ENCODE results near the gene B3GNT4.

Gene B3GNT4

DNA sequence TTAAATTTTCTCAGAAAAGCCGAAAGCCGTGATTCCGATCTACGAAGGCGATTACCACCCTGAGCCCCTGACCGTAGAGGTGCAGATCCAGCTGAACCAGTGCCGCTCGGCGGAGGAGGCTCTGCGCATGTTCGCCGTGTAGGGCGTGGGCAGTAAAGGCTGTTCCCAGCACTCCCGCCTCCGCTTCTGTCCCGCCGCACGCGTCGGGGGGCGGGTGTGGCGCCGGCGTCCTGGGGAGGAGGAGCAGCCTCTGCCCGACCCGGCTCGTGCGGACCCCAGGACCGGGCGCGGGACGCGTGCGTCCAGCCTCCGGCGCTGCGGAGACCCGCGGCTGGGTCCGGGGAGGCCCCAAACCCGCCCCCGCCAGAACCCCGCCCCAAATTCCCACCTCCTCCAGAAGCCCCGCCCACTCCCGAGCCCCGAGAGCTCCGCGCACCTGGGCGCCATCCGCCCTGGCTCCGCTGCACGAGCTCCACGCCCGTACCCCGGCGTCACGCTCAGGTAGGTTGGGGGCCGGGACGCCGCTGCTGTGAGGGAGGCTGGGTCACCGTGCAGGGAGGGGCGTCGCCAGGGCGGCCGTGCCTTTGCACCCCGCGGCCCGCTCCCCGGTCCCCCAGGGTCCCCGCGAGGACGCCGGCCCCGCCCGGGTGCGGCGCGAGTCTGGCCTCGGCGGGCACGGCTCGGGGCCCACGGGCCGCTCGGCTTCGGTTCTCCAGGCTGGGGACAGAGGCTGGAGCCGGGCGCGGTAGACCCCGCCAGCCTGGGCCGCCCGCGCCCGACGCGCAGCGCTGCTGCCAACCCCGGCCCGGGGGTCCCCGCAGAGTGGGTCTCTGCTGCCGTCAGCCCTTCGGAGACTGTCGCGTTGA, at the start of gene B3GNT4:
Gene B3GNT4 (plus strand): TSS at position 409 of the 866 bp plus-strand sequence. CDS start 910 bp downstream, outside the sequence.
- Histone ChIP-seq H3K36me3 (ENCODE audit: insufficient read depth, low read length) (peaks cover 23% of the 10 kb centered on the region), H3K9me3 (ENCODE audit: low read length) (peaks cover 3% of the 10 kb centered on the region), H3K4me3 (ENCODE audit: low read length) (peak within 1 kb of the TSS; percentile 44), H3K4me1 (ENCODE audit: insufficient read depth, low read length) (peaks cover 3% of the 10 kb centered on the region), H2AFZ (ENCODE audit: low read depth, low read length) (peak within 1 kb of the TSS; percentile 23), H3K27me3 (ENCODE audit: insufficient read depth, low read length) (peaks cover 48% of the 10 kb centered on the region)

DNA sequence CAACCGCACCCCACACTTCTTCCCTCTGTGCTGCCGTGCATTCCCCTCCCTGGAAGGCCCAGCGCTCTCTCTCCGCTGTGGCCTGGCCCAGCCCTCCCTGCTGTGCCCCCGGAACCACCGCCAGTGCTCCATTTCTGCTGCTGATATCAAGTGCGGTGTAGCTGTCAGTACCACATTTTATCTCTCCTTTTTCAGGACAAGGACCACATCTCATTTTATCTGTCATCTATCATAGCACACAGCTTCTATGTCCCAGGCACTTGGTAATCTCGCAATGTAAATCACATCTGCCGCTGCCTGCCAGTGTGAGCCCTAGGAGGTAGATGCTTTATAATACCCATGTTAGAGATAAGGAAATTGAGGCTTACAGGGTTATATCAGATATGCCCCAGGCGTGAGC, 47.8 kb upstream of the B3GNT4 start:
- Histone ChIP-seq H3K36me3 (ENCODE audit: insufficient read depth, low read length) (no peaks in the 10 kb centered on the region), H3K27me3 (ENCODE audit: insufficient read depth, low read length) (no peaks in the 10 kb centered on the region), H3K4me3 (ENCODE audit: low read length) (no peak overlapping the region), H2AFZ (ENCODE audit: low read depth, low read length) (no peak overlapping the region), H3K9me3 (ENCODE audit: low read length) (no peaks in the 10 kb centered on the region), H3K4me1 (ENCODE audit: insufficient read depth, low read length) (no peaks in the 10 kb centered on the region)

DNA sequence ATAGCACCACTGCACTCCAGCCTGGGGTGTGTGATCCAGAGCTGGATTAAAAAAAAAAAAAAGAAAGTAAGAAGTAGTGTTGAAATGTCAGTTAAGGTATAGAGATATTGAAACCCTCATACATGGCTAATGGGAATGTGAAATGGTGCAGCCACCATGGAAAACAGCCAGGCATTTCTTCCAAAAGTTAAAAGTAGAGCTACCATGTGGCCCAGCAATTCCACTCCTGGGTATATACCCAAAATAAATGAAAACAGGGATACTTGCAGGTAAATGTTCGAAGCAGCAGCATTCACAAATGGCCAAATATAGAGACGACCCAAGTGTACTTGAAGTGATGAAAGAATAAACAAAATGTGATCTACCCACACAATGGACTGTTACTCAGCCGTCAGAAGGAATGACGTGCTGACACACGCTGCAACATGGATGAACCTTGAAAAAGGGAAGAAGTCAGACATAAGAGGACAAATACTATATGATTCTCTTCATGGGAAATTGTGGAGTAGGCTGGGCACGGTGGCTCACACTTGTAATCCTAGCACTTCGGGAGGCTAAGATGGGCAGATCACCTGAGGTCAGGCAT, 44.7 kb upstream of the B3GNT4 start:
- no peak overlapping the region for H2AFZ ChIP-seq (ENCODE audit: low read depth, low read length)
- no peaks in the 10 kb centered on the region for H3K36me3 ChIP-seq (ENCODE audit: insufficient read depth, low read length)
- no peaks in the 10 kb centered on the region for H3K27me3 ChIP-seq (ENCODE audit: insufficient read depth, low read length)
- no peaks in the 10 kb centered on the region for H3K4me1 ChIP-seq (ENCODE audit: insufficient read depth, low read length)
- H3K4me3 ChIP-seq (ENCODE audit: low read length): no peak overlapping the region
- H3K9me3 ChIP-seq (ENCODE audit: low read length): no peaks in the 10 kb centered on the region

DNA sequence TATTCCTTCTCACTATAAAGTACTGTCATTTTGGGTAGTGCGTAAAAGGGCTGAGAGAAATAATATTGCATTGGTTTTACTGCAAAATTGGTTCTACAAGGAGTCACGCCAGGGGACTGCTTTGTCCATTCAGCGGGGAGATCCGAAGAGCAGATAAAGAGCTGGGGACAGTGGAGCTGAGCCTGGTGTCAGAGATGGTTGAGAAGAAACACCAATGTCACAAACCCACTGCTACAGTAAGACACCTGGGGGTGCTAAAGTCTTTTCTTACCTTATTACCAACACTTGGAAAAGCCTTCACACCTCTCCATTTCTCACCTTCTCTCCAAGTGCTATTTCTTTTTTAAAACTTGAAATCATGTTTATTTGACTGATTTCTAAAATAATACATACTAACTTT, 43.6 kb upstream of the B3GNT4 start:
- H3K9me3 ChIP-seq (ENCODE audit: low read length): no peaks in the 10 kb centered on the region

DNA sequence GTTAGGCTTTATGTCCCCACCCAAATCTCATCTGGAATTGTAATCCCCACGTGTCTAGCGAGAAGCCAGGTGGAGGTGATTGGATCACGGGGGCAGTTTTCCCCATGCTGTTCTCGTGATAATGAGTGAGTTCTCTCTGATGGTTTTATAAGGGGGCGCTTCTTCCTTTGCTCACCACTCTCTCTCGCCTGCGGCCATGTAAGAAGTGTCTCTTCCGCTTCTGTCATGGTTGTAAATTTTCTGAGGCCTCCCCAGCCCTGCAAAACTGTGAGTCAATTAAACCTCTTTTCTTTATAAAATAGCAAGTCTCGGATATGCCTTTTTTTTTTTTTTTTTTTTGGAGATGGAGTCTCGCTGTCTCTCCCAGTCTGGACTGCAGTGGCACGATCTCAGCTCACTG, 42.7 kb upstream of the B3GNT4 start:
- no peaks in the 10 kb centered on the region for H3K4me1 ChIP-seq (ENCODE audit: insufficient read depth, low read length)
- no peak overlapping the region for H3K4me3 ChIP-seq (ENCODE audit: low read length)
- no peaks in the 10 kb centered on the region for H3K27me3 ChIP-seq (ENCODE audit: insufficient read depth, low read length)
- no peaks in the 10 kb centered on the region for H3K9me3 ChIP-seq (ENCODE audit: low read length)
- H3K36me3 ChIP-seq (ENCODE audit: insufficient read depth, low read length): no peaks in the 10 kb centered on the region
- no peak overlapping the region for H2AFZ ChIP-seq (ENCODE audit: low read depth, low read length)

More for the DNA sequence above, 43.6 kb upstream of the B3GNT4 start:
- H3K27me3 ChIP-seq (ENCODE audit: insufficient read depth, low read length): no peaks in the 10 kb centered on the region
- H2AFZ ChIP-seq (ENCODE audit: low read depth, low read length): no peak overlapping the region
- H3K36me3 ChIP-seq (ENCODE audit: insufficient read depth, low read length): no peaks in the 10 kb centered on the region
- H3K4me3 ChIP-seq (ENCODE audit: low read length): no peak overlapping the region
- no peaks in the 10 kb centered on the region for H3K4me1 ChIP-seq (ENCODE audit: insufficient read depth, low read length)

DNA sequence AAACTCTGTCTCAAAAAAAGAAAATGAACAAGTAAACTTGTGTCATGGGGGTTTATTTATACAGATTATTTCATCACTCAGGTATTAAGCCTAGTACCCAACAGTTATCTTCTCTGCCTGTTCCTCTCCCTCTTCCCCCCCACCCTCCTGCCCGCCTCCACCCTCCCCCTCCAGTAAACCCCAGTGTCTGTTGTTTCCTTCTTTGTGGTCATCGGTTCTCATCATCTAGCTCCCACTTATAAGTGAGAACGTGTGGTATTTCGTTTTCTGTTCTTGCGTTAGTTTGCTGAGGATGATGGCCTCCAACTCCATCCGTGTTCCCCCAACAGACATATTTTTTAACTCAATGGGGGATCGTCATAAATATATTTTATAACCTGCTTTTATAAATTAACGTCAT, 41.8 kb upstream of the B3GNT4 start:
- Histone ChIP-seq H3K27me3 (ENCODE audit: insufficient read depth, low read length) (no peaks in the 10 kb centered on the region), H3K9me3 (ENCODE audit: low read length) (no peaks in the 10 kb centered on the region), H3K36me3 (ENCODE audit: insufficient read depth, low read length) (no peaks in the 10 kb centered on the region), H3K4me1 (ENCODE audit: insufficient read depth, low read length) (peaks cover under 1% of the 10 kb centered on the region), H2AFZ (ENCODE audit: low read depth, low read length) (no peak overlapping the region), H3K4me3 (ENCODE audit: low read length) (no peak overlapping the region)

DNA sequence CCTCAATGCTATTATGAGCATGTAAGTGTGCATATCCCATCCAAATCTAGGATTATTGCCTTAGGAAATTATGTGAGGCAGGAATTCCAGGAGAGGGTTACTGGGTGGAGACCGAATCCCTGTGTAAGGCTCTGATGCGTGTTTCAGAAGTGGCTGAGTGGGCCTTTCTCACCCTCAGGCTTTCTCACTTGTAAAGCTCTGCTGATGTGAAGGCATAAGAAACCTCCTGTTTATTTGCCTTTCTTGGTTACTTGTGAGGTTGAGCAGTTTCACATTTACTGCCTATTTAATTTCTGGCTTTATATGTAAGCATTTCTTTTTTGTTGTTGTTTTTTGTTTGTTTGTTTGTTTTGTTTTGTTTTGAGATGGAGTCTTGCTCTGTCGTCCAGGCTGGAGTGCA, 40.5 kb upstream of the B3GNT4 start:
- Histone ChIP-seq H2AFZ (ENCODE audit: low read depth, low read length) (no peak overlapping the region), H3K27me3 (ENCODE audit: insufficient read depth, low read length) (no peaks in the 10 kb centered on the region), H3K4me1 (ENCODE audit: insufficient read depth, low read length) (peaks cover 7% of the 10 kb centered on the region), H3K4me3 (ENCODE audit: low read length) (no peak overlapping the region), H3K9me3 (ENCODE audit: low read length) (no peaks in the 10 kb centered on the region), H3K36me3 (ENCODE audit: insufficient read depth, low read length) (no peaks in the 10 kb centered on the region)

DNA sequence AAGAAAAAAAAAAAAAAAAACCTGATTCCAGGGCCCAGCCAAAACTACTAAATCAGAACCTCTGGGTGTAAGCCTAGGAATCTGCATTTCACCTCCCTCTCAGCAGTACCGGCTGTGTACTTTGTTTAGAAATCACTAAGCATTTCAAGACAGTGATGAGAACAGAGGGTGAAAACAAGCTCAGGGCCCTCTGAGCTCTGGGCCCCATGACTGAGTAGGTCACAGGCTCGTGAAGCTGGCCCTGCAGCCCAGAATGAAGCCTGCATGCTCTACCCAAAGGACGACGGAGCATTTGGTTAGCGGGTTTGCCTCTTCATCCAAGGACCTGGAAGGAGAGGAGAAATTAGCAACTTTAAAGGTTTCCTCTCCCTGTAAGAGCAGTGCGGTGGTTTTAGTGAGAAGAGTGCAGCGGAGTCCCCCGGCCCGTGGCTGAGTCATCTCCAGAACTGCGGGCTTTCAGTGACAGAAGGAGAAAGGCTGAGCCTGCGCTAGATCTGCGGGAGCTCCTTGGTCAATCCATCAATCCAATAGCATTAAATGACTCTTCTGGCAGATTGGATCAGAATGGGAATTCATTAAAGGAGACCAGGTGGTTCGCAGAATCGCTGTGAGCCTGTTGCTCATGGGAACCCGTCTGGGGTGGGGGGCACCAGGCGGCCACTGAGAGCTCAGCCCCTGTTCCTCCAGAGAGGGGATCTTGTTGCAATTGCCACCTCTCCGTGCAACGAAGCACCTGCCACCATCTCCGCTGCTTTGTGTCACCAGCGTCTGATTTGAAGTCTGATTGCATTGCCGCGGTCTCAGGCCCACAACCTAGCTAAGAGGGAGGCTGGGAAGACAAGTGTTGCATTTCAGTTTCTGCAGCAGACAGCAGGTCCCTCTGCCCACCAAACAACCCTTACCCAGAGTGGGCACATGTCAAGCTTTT, 36.8 kb upstream of the B3GNT4 start:
- H3K9me3 ChIP-seq (ENCODE audit: low read length): peaks cover 4% of the 10 kb centered on the region
- H2AFZ ChIP-seq (ENCODE audit: low read depth, low read length): no peak overlapping the region
- no peaks in the 10 kb centered on the region for H3K36me3 ChIP-seq (ENCODE audit: insufficient read depth, low read length)
- H3K27me3 ChIP-seq (ENCODE audit: insufficient read depth, low read length): no peaks in the 10 kb centered on the region
- H3K4me3 ChIP-seq (ENCODE audit: low read length): no peak overlapping the region
- H3K4me1 ChIP-seq (ENCODE audit: insufficient read depth, low read length): peaks cover 7% of the 10 kb centered on the region

DNA sequence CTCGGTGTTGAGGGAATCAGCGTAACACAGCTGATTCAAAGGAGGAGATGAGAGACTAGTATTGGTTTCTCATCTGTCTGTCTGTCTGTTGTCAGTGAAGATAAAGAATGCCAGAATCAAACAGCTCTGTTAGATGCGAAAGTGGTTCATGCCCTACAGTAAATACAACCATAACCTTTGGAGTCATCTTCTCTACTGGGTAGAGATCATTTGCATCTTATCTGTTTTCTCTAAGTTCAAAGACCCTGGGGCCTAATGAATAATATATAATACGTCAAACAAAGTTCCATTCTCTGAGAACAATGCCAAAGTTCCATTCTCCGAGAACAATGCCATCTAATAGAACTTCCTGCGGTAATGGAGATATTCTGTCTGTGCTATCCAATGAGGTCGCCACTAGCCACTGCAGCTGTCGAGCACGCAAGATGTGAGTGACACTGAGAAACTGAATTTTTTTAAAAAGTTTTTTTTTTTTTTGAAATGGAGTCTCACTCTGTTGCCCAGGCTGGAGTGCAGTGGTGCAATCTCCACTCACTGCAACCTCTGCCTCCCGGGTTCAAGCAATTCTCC, 36.1 kb upstream of the B3GNT4 start:
- no peak overlapping the region for H3K4me3 ChIP-seq (ENCODE audit: low read length)
- peaks cover 7% of the 10 kb centered on the region for H3K4me1 ChIP-seq (ENCODE audit: insufficient read depth, low read length)
- H3K36me3 ChIP-seq (ENCODE audit: insufficient read depth, low read length): no peaks in the 10 kb centered on the region
- peaks cover 4% of the 10 kb centered on the region for H3K9me3 ChIP-seq (ENCODE audit: low read length)
- H3K27me3 ChIP-seq (ENCODE audit: insufficient read depth, low read length): no peaks in the 10 kb centered on the region
- H2AFZ ChIP-seq (ENCODE audit: low read depth, low read length): no peak overlapping the region

DNA sequence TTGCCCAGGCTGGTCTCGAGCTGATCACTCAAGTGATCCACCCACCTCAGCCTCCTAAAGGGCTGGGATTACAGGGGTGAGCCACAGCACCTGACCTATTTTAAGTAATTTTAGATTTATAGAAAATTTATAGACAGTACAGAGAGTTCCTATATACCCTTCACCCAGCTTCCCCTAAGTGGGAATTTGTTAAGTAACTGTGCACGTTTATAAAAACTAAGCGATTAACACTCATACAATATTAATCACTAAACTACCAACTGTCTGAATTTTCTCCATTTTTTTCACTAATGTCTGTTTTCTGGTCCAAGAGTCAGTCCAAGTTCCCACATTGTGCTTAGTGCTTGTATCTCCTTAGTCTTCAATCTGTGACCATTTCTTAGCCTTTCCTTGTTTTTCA, 35.0 kb upstream of the B3GNT4 start:
- H3K9me3 ChIP-seq (ENCODE audit: low read length): peaks cover 4% of the 10 kb centered on the region
- no peaks in the 10 kb centered on the region for H3K36me3 ChIP-seq (ENCODE audit: insufficient read depth, low read length)
- H2AFZ ChIP-seq (ENCODE audit: low read depth, low read length): no peak overlapping the region
- no peak overlapping the region for H3K4me3 ChIP-seq (ENCODE audit: low read length)
- peaks cover 7% of the 10 kb centered on the region for H3K4me1 ChIP-seq (ENCODE audit: insufficient read depth, low read length)
- H3K27me3 ChIP-seq (ENCODE audit: insufficient read depth, low read length): no peaks in the 10 kb centered on the region

DNA sequence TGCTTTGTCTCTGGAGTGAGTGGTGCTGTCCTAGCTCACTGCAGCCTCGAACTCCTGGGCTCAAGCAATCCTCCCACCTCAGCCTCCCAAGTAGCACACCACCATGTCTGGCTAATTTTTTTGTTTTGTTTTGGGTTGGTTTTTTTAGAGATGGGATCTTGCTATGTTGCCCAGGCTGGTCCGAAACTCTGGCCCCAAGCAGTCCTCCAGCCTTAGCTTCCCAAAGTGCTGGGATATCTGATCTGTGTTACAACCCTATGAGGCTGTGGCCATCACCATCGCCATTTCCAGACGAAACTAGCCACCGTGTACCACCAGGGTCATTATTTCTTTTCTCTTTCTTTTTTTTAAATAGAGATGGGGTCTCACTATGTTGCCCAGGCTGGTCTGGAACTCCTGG, 32.1 kb upstream of the B3GNT4 start:
- H3K9me3 ChIP-seq (ENCODE audit: low read length): peaks cover 4% of the 10 kb centered on the region
- no peak overlapping the region for H2AFZ ChIP-seq (ENCODE audit: low read depth, low read length)
- H3K27me3 ChIP-seq (ENCODE audit: insufficient read depth, low read length): no peaks in the 10 kb centered on the region
- H3K4me1 ChIP-seq (ENCODE audit: insufficient read depth, low read length): peaks cover 7% of the 10 kb centered on the region
- H3K36me3 ChIP-seq (ENCODE audit: insufficient read depth, low read length): no peaks in the 10 kb centered on the region
- H3K4me3 ChIP-seq (ENCODE audit: low read length): no peak overlapping the region

DNA sequence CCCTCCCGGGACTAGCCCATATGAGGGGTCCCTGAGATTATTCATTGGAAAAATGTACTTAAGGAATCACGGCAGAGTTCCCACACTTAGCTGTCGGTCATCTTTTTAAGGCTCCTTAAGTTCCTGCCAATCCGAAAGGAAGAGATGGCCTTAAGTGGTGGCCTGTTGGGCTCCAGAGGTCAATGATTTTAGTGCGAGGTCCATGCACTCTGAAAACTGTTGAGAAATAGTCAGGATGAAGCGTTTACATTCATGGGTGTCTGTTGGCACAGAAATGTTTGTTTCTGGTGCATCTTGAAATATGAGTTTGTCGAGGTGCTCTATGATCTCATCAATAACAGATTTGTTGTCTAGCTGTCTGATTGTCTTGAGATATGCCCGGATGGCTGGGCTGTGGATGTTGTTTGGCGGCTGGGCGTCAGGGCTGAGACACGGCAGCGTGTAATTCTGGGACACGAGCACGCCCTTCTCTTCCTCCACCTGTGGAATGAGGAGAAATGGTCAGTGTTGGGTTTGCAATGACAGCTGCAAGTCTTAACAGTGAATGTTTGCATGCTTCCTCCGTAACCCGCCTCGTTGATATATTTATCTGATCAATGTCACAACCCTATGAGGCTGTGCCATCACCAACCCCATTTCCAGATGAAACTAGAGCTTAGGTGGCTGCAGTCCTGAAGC, 31.1 kb upstream of the B3GNT4 start:
- no peaks in the 10 kb centered on the region for H3K4me1 ChIP-seq (ENCODE audit: insufficient read depth, low read length)
- no peak overlapping the region for H2AFZ ChIP-seq (ENCODE audit: low read depth, low read length)
- H3K4me3 ChIP-seq (ENCODE audit: low read length): no peak overlapping the region
- peaks cover 4% of the 10 kb centered on the region for H3K9me3 ChIP-seq (ENCODE audit: low read length)
- H3K27me3 ChIP-seq (ENCODE audit: insufficient read depth, low read length): no peaks in the 10 kb centered on the region
- no peaks in the 10 kb centered on the region for H3K36me3 ChIP-seq (ENCODE audit: insufficient read depth, low read length)

Data from neuron (in vitro differentiated cells).